Dermis blood vessel endothelial cell (primary cell): Measurements from ENCODE around the gene PPM1H. TPM values are rescaled to one million over a fixed set of nuclear protein-coding genes. Genes with fewer than 3 reads are reported as not detected.

Source experiments
- DNase-seq: peaks from one replicate; pipeline ENCODE4 v3.0.0; 2010
- total RNA-seq: library from RNA; depleted of rRNA; stranded (reverse); fragments of >200 nt; gene quantifications from 2 replicates; pipeline ENCODE4 v1.2.3, GENCODE V29; 2014

The PPM1H gene
- total RNA-seq, 1 donor from 2014 or later: 2.9 TPM

DNA sequence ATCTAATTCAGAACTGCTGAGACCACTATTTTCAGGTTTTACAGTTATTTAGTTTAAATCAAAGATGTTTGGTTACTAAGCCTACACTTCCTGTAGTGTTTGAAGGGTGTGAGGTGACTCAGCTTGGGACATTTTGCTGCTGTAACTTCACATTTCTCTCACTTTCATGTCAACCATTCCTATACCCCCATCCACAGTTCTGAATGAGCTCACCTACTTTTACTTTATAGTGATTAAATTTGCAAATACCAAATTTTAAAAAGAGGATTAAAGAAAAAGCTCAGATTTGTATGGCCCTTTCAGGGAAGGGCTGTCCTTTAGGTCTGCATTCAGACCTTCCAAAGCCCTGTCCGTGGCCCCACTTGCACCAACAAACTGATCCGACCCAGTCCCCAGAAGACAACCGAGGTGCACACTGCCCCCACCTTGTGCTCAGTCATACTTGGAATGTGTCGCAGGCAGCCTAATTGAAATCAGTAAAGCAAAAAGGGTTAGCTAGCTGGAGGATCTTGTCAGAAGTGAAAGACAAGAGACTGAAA lies 294.0 kb downstream of the PPM1H start:
- DNase-seq: peak; percentile 69

GRCh38 chr12:62637679-62638078 lies 297.3 kb downstream of the PPM1H start:
- DNase-seq: no peak

- no peak for DNase-seq
Measured at GRCh38 chr12:62635649-62636048, 299.3 kb downstream of the PPM1H start.

DNA sequence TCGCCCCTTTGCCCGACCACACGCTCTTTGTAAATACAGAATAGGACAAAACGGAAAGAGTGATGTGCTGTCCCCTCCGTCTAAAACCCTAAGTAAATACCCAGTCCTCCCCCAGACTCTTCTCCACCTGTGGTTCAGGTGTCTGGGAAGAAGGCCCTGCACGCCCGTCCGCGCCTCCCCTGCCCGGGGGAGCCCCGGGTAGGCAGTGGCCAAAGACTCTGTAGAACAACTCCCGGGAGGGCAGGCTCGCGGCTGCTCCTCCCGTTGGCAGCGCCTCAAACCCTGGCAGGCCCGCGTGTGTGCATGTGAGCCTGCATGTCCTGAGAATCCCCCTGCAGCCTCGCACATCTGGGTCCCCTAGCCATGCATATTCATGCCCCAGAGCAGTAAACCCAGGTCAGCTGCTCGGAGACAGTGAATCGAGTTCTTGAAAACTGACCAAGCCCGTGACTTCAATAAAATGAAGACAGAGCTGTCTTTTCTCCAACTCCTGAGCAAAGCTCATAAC lies 302.5 kb downstream of the PPM1H start:
- DNase-seq: no peak

DNA sequence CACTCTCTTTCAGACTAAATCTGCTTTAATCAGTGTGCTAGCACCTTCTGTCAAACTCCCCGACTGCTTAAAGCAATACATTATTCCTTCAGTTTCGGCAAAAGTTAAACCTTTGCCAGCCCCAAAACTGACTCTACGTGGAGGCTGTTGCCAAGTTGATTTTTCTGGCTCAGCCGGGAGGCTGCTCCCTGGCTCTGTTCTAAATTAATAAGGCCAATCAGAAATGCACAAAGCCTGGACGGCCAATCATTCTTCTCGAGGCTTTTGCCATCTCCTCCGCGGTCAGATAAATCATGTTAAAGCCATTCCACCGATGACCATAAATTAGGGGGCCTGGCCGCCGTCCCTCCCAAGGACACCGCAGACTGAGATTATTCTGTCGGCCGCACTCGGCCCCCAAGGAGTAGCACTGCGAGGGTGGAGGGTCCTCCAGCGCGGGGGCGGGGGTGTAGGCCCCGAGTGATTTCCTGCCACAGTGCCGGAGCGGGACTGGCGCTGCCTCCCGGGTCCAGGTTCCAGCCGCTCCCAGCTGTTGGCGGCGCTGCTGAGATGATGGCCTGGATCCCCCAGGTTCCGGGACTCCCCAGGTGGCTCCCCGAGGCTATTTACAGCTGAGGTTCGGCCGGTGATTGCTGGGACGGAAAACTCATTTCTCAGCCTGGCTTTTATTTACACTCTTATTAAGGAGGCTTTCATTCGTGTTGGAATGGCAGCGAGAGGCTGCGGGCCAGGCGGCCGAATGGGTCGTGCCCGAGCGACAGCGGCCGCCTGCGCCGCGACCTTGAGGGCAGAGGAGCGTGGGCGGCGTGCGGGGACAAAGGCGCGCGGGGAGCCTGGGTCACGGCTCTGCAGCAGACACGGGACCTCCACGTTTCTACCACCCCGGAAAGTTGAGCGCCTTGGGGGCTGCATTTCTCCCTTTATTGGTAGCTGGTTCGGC lies 303.2 kb downstream of the PPM1H start:
- peak; percentile 70 for DNase-seq

DNA sequence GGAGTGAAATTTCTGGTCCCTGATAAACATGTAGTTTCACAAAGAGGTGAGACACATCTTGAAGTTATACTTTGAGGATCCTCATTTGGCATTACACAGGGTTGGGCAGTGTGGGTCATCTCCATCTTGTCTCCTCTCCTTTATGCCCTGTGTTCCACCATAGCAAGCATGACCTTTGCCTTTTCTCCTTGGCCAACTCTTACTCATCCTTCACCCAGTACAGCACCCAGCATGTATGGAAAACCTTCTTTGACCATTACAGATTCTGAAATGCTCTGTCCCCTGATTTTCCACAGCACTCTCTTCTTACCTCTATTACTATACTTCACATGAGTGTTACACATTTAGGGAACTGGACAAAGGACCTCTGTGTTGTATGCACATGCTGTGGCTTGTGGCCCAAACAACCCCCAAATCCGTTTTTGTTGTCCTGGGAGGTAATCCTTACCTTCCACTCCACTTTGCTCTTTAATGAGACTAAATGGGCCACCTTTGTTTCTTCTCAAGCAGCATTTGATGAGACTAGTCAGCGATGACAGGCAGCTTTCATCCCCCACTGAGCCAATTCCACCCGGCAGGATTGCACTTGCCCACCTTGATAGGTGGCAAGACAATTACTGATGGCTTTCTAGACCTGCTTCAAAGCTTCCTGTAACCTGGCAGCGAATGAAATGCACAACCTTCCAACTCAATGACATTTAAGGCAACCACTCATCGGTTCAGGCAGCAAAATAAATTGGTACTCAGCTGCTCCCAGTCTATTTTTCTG lies 304.8 kb downstream of the PPM1H start:
- DNase-seq: no peak

GRCh38 chr12:62629413-62629812 lies 305.5 kb downstream of the PPM1H start:
- no peak for DNase-seq

DNA sequence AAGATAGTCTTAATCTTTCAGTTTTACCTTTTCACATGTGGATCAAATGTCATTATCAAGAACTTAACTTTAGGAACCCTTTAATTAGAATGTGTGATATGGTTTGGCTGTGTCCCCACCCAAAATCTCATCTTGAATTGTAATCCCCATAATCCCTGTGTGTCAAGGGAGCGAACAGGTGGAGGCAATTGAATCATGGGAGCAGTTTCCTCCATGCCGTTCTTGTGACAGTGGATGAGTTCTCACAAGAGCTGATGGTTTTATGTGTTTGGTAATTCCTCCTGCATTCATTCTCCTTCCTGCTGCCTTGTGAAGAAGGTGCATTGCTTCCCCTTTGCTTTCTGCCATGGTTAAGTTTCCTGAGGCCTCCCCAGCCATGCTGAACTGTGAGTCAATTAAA lies 307.8 kb downstream of the PPM1H start:
- no peak for DNase-seq

DNA sequence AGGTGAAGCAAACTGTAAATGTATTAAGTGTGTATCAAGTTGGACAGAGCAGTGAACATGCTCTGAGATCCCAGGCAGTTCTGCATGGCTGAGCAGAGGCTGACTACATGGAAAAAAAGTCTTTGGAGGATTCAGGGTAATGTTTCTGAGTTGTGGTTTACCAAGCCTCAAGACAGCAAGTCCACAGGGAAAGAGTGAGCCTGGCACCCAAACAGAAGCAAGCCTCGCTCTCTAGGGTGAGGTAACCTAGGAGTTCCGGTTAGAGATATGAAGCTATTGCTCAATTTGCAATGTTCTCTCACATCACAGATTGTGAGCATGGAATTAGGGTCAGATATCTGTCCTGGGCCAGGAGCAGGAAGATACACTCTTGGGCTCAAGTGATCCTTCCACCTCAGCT lies 309.7 kb downstream of the PPM1H start:
- no peak for DNase-seq

DNA sequence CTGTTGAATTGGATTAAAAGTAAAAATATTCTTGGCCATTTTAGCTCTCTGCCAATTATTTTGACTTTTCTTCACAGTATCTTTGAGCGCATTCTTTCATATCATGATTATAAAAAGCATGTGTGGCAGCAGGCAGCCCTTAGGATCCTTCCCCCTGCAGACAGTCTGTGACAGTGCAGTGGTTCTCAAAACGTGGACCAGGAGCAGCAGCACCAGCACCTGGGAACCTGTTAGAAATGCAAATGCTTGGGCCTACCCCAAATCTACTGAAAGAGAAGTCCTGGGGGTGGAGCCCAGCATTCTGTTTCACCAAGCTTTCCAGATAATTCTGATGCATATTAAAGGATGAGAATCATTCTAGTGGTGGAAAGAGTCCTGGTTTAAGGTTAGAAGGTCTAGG lies 312.8 kb downstream of the PPM1H start:
- DNase-seq: no peak

DNA sequence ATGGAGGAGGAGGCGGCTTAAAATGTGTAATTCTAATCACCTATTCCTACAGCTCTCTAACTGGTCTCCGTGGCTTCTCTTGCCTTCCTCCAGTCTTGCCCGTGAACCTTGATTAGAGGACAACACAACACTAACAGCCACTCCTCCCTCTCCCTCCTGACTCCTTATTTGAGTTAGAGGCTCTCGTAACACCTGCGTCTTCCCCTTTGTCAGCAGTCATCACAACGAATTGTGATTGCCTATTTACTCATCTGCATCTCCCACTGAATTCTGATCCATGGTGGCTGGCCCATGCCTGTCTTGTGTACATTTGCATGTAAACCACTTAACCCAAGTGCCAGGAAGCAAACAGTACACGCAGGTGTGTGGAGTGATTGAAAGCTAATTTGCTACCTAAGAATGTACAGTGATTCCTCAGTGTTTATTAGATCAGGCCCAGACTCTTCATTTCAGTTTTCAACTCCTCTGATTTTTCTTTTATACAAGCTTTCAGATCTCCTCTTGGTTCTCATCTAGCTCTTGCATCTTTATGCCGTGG lies 313.8 kb downstream of the PPM1H start:
- no peak for DNase-seq

DNA sequence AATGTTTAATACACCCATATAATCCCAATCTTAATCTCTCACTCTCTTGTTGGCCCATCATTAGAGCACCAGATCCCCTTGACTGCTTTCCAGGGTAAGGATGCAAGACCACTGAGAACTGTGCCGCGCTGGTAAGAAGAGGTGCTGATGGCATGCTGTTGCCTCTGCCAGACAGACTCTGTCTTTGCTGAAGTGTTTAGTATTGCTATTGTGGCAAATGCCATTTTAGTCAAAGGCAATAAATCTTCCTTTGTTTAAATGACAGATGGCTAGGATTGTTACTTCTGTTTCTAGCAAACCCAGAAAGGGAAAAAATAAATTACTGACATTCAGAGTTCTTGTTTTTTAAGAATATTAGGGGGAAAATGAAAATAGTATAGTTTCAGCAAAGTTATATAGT lies 316.0 kb downstream of the PPM1H start:
- DNase-seq: no peak

GRCh38 chr12:62618319-62618718 lies 316.6 kb downstream of the PPM1H start:
- peak; percentile 54 for DNase-seq

- DNase-seq: no peak
Measured at GRCh38 chr12:62613081-62613480, 321.9 kb downstream of the PPM1H start.

- no peak for DNase-seq
Measured at GRCh38 chr12:62606654-62607053, 328.3 kb downstream of the PPM1H start.

DNA sequence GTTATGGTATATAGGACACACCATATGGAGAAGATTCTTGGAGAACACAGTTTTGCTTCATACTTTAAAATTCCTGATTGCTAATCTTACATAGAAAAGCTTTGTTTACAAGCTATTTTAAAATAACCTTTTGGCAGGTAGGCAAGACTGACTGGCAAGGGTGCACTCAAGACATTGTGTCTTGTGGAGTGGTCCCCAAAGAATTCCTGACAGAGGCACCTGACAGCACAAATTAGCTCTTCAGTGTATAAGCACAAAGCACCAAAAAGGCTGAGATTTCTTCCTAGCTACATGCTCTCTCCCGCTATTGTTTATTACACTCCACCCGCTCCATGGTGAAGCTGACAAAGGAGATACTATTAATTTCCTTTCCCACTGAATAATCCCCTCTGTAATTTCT lies 329.0 kb downstream of the PPM1H start:
- no peak for DNase-seq

GRCh38 chr12:62604871-62605270 lies 330.1 kb downstream of the PPM1H start:
- peak; percentile 56 for DNase-seq

DNA sequence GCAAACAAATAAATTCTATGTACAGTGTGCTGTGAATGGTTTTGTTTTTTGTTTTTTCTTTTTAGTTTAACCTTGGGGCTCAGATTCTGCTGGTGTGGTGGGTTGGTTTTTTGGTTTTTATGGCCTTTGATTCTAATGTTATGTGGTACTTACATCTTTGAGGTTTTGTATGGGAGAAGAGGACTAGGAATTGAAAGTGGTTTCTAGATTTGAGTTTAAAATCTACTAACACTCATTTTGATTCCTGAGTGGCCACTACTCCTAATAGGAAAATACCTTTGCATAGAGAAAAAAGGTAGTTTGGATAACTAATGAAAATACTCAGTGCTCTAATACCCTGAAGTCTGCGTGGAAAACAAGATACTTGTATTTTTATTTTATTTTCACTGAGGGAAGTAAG lies 330.6 kb downstream of the PPM1H start:
- DNase-seq: no peak

DNA sequence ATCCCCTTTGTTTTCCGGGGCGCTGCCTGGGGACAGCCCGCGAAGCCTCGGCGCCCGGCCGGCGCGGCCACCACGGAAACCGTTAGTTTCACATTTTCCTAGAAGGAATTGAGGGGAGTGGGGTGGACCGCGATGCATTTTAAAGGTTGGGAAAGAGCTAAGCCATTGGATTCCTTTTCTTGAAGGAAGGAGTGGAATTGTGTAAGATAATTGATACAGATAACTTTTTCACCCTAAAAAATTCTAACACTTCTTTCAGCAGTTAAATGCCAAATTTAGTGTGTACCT lies 331.2 kb downstream of the PPM1H start:
- DNase-seq: no peak

- peak; percentile 94 for DNase-seq
Measured at GRCh38 chr12:62603061-62603810, 331.7 kb downstream of the PPM1H start.

GRCh38 chr12:62602255-62603060 lies 332.5 kb downstream of the PPM1H start:
- DNase-seq: peak; percentile 92

GRCh38 chr12:62601765-62602164 lies 333.2 kb downstream of the PPM1H start:
- DNase-seq: no peak
